ENCODE results near the gene SLC13A3.

- TF ChIP-seq POLR2AphosphoS5 (IDR thresholded peaks at IDR 0.05; ENCODE audit: borderline replicate concordance, low read depth, low read length) = no peak
- no peak for TF ChIP-seq EZH2 (IDR thresholded peaks at IDR 0.05)
These were observed 75.9 kb downstream of the SLC13A3 start for GRCh38 chr20:46575394-46575793.

Data from SK-N-MC (cell line).